GM12878 (cell line): ENCODE measurements around the gene CLIP3. TPM values are rescaled to one million over a fixed set of nuclear protein-coding genes. Genes with fewer than 3 reads are reported as not detected.

ENCODE experiments used
- ATAC-seq: fragments of 200-7000 bp; cut with Tn5 transposase; 3 replicates; pipeline ENCODE4 v1.9.1; 2020; ENCODE audit warnings: mild to moderate bottlenecking, moderate library complexity
- BruUV-seq: library from RNA; stranded (reverse); fragments of 400-500 nt; replicated peaks from 2 replicates; lab custom pipeline; 2021; lab: Mats Ljungman, UMichigan
- CTCF ChIA-PET: fragments of 300-600 bp; sonication (Branson Sonifier 250); formaldehyde crosslinking; extraction: SDS; loops from one replicate; lab custom pipeline; 2021; ENCODE audit warnings: inconsistent platforms; lab: Yijun Ruan, JAX
- POLR2A ChIA-PET: fragments of 350-600 bp; formaldehyde crosslinking; extraction: SDS; loops from one replicate; lab custom pipeline; 2021; ENCODE audit warnings: inconsistent platforms; lab: Charles Lee
- RAD21 ChIA-PET: fragments of 300-600 bp; sonication (Branson Sonifier 250); formaldehyde crosslinking; loops from one replicate; lab custom pipeline; 2023; ENCODE audit warnings: antibody characterized with exemption; ENCODE audit not compliant: unreplicated experiment; lab: Charles Lee
- SMC1A ChIA-PET: fragments of 300-600 bp; sonication (Branson Sonifier 250); formaldehyde crosslinking; loops from one replicate; lab custom pipeline; 2023; ENCODE audit not compliant: unreplicated experiment, uncharacterized antibody; lab: Charles Lee
- DNase-seq: peaks from one replicate; pipeline ENCODE4 v3.0.0-alpha.2; 2011; ENCODE audit warnings: low read depth, low spot score
- FAIRE-seq: peaks from 3 replicates; lab custom pipeline; 2011; peaks lifted over from hg19 to GRCh38; lab: Jason Lieb, UNC
- H2AFZ ChIP-seq: 2 replicates; pipeline ENCODE4 v1.6.0; 2011; ENCODE audit warnings: low read depth, low read length, control low read depth; ENCODE audit not compliant: control insufficient read depth
- H3K27ac ChIP-seq: 2 replicates; pipeline ENCODE4 v1.5.1; 2011; ENCODE audit warnings: control low read depth; ENCODE audit not compliant: control insufficient read depth, insufficient read depth
- H3K27me3 ChIP-seq, 2 experiments: replicated peaks in 1 of 2; 2 replicates each; pipeline versions ENCODE4 v1.6.0 to v1.6.1; 2011; ENCODE audit warnings: low read length in 1 of 2; ENCODE audit not compliant: control insufficient read depth in 2 of 2, insufficient read depth in 2 of 2
- H3K36me3 ChIP-seq, 2 experiments: 2 replicates each; pipeline ENCODE4 v1.5.1; 2011; ENCODE audit warnings: low read length in 1 of 2; ENCODE audit not compliant: control insufficient read depth in 2 of 2, insufficient read depth in 2 of 2
- H3K4me1 ChIP-seq: 2 replicates; pipeline ENCODE4 v1.6.1; 2011; ENCODE audit warnings: mild to moderate bottlenecking, low read length, moderate library complexity, mixed read lengths; ENCODE audit not compliant: control insufficient read depth, insufficient read depth
- H3K4me2 ChIP-seq: 2 replicates; pipeline ENCODE4 v1.6.0; 2011; ENCODE audit warnings: control low read depth; ENCODE audit not compliant: control insufficient read depth, insufficient read depth
- H3K4me3 ChIP-seq: fragments of 200-600 bp; sonication (generic); 2 replicates; pipeline ENCODE4 v1.5.1; 2016
- H3K79me2 ChIP-seq: 2 replicates; pipeline ENCODE4 v1.6.0; 2011; ENCODE audit warnings: low read length; ENCODE audit not compliant: control insufficient read depth, insufficient read depth
- H3K9ac ChIP-seq: 2 replicates; pipeline ENCODE4 v1.8.0; 2011; ENCODE audit warnings: low read length, control low read depth, mixed read lengths; ENCODE audit not compliant: control insufficient read depth, insufficient read depth
- H3K9me3 ChIP-seq: replicated peaks from 3 replicates; pipeline ENCODE4 v1.5.1; 2011; ENCODE audit warnings: mild to moderate bottlenecking, low read length; ENCODE audit not compliant: control insufficient read depth, insufficient read depth
- H4K20me1 ChIP-seq: 2 replicates; pipeline ENCODE4 v1.6.0; 2011; ENCODE audit not compliant: control insufficient read depth, insufficient read depth
- ATF7 ChIP-seq: fragments of 450-650 bp; IDR thresholded peaks from 2 replicates; pipeline ENCODE4 v1.6.1; 2016; ENCODE audit warnings: low read depth, mild to moderate bottlenecking
- CEBPZ ChIP-seq: fragments of 150-350 bp; IDR thresholded peaks from 2 replicates; pipeline ENCODE4 v1.6.1; 2016; ENCODE audit warnings: low read depth, low read length
- JUND ChIP-seq: IDR thresholded peaks from 2 replicates; pipeline ENCODE4 v1.6.1; 2012; ENCODE audit warnings: low read depth, mild to moderate bottlenecking, low read length, improper control_type of control experiment, moderate library complexity
- NFXL1 ChIP-seq: fragments of 450-650 bp; IDR thresholded peaks from 2 replicates; pipeline ENCODE4 v1.6.1; 2017; ENCODE audit warnings: antibody characterized with exemption, mild to moderate bottlenecking, borderline replicate concordance
- PBX3 ChIP-seq: IDR thresholded peaks from 2 replicates; pipeline ENCODE4 v1.6.1; 2011; ENCODE audit warnings: mild to moderate bottlenecking, low read depth, low read length, moderate library complexity; ENCODE audit not compliant: insufficient replicate concordance
- SIX5 ChIP-seq: IDR thresholded peaks from 2 replicates; pipeline ENCODE4 v1.6.1; 2011; ENCODE audit warnings: mild to moderate bottlenecking, low read depth, low read length, moderate library complexity; ENCODE audit not compliant: severe bottlenecking
- ZBED1 ChIP-seq: IDR thresholded peaks from 2 replicates; pipeline ENCODE4 v1.6.1; 2016; ENCODE audit warnings: borderline replicate concordance
- WGBS: methylation state at CpG from one replicate; pipeline ENCODE4 v1.1.6; 2016; ENCODE audit warnings: low lambda C conversion rate; ENCODE audit not compliant: insufficient replicate concordance, insufficient coverage; ENCODE audit errors: missing lambda C conversion rate; 5-methylcytosine and 5-hydroxymethylcytosine counted together
- in situ Hi-C: fragments of 300-500 bp; cut with MboI; formaldehyde crosslinking; loops from 9 replicates; pipeline ENCODE4 v1.14.3; 2018; ENCODE audit warnings: mixed read lengths
- intact Hi-C: fragments of 100-400 bp; cut with micrococcal nuclease; formaldehyde crosslinking; loops from one replicate; pipeline ENCODE4 v1.14.2; 2022; ENCODE audit not compliant: unreplicated experiment
- polyA plus RNA-seq, 11 experiments: library from polyadenylated mRNA; depleted of rRNA in 4 of 11; unstranded in 6 of 11; stranded (reverse) in 5 of 11; fragments of >200 nt; fragmentation: Nextera tagmentation in 4 of 11; fragmentation: Illumina TruSeq in 1 of 11; extraction: Ambion mirVana in 4 of 11; extraction: Trizol in 1 of 11; gene quantifications; 1 replicate in 1 of 11; 2 replicates in 10 of 11; pipeline versions ENCODE4 v1.2.1 to v1.2.3, GENCODE V29; 2011 to 2016; ENCODE audit warnings: inconsistent platforms in 2 of 11, missing spikeins in 2 of 11, low read depth in 1 of 11
- total RNA-seq, 4 experiments: library from RNA; depleted of rRNA in 3 of 4; stranded (reverse); fragments of >200 nt in 3 of 4; fragmentation: Illumina TruSeq in 1 of 4; extraction: Trizol in 1 of 4; gene quantifications; 2 replicates each; pipeline versions ENCODE4 v1.2.1 to v1.2.3, GENCODE V29; 2013 to 2021

Gene CLIP3
- total and polyA plus RNA-seq, 10 of the 15 experiments (the other 5 are each of a cell fraction or from before 2014, with no cell fraction given) = 0.09 to 2.7 (median 0.45) TPM; not detected in 1

GRCh38 chr19:36027696-36028095, 5.0 kb downstream of the CLIP3 start:
- no peak for DNase-seq
- no peak for FAIRE-seq
- Histone ChIP-seq H3K9ac (no peak overlapping the region), H3K27ac (no peak overlapping the region), H3K27me3 (no peaks in the 10 kb centered on the region), H3K4me1 (no peaks in the 10 kb centered on the region), H3K4me2 (no peak overlapping the region), H3K4me3 (no peak overlapping the region), H4K20me1 (no peaks in the 10 kb centered on the region), H2AFZ (no peak overlapping the region), H3K79me2 (no peaks in the 10 kb centered on the region), H3K36me3 (peaks cover 0 to 5% of the 10 kb centered on the region in 2 experiments; a peak in 2 of 4 replicates), H3K9me3 (no peaks in the 10 kb centered on the region)
- ChIA-PET CTCF (no interaction called here), SMC1A (no interaction called here), RAD21 (no interaction called here), POLR2A (no interaction called here)
- no peak for TF ChIP-seq NFXL1
- TF ChIP-seq ATF7 = no peak
- no peak for TF ChIP-seq SIX5
- BruUV-seq = no TSS peak
- WGBS = 95% methylated on average over 6 of the region's 6 CpGs
- intact Hi-C loops (no loop called here), in situ Hi-C loops (no loop called here)
- no peak for ATAC-seq

GRCh38 chr19:36026091-36026876, 6.4 kb downstream of the CLIP3 start:
- intact Hi-C loops = no loop called here
- CTCF ChIA-PET = no interaction called here
- TF ChIP-seq ZBED1 (no peak), JUND (no peak), PBX3 (no peak), CEBPZ (no peak)

More at GRCh38 chr19:36026091-36026876, 6.4 kb downstream of the CLIP3 start:
- DNase-seq (no peak), FAIRE-seq (no peak), ATAC-seq (no peak)
- no TSS peak for BruUV-seq
- POLR2A ChIA-PET = no interaction called here
- SMC1A ChIA-PET = no interaction called here
- WGBS = 94% methylated on average over 46 of the region's 49 CpGs
- H3K4me1 ChIP-seq = no peaks in the 10 kb centered on the region
- RAD21 ChIA-PET = no interaction called here
- H3K9ac ChIP-seq = no peak overlapping the region
- H3K9me3 ChIP-seq = no peaks in the 10 kb centered on the region
- H3K27ac ChIP-seq = no peak overlapping the region
- peaks cover 0 to 5% of the 10 kb centered on the region in 2 experiments; a peak in 2 of 4 replicates for H3K36me3 ChIP-seq
- H3K4me3 ChIP-seq = no peak overlapping the region
- no peaks in the 10 kb centered on the region for H3K27me3 ChIP-seq
- no peaks in the 10 kb centered on the region for H3K79me2 ChIP-seq
- in situ Hi-C loops = no loop called here
- no peak overlapping the region for H3K4me2 ChIP-seq
- H4K20me1 ChIP-seq = no peaks in the 10 kb centered on the region
- H2AFZ ChIP-seq = no peak overlapping the region
